ENCODE data around the gene PITPNM3.
A peak's percentile ranks its signal among the peaks of the same experiment; 100 is the strongest.
"Not testable (repeated sequence)": the region's sequence is repeated elsewhere in the genome, so short reads cannot be mapped to it uniquely, and the experiment has no call there.

PITPNM3 gene

GRCh38 chr17:6574687-6575595 lies 18.6 kb upstream of the PITPNM3 start:
- DNase-seq (ENCODE audit: low read depth): peak; percentile 65
- H3K4me3 ChIP-seq (ENCODE audit: low read length): no peak overlapping the region
- peak; percentile 22 for TF ChIP-seq CTCF (conservative IDR thresholded peaks at IDR 0.05; ENCODE audit: low read length)

- TF ChIP-seq CTCF (conservative IDR thresholded peaks at IDR 0.05; ENCODE audit: low read length): no peak
- no peak for DNase-seq (ENCODE audit: low read depth)
- H3K4me3 ChIP-seq (ENCODE audit: low read length): no peak overlapping the region
These were observed 17.8 kb upstream of the PITPNM3 start for GRCh38 chr17:6573982-6574686.

- not testable (repeated sequence) for DNase-seq (ENCODE audit: low read depth)
These were observed 17.1 kb upstream of the PITPNM3 start for GRCh38 chr17:6573495-6573894.

GRCh38 chr17:6572972-6573370 lies 16.6 kb upstream of the PITPNM3 start:
- no peak for TF ChIP-seq CTCF (conservative IDR thresholded peaks at IDR 0.05; ENCODE audit: low read length)
- DNase-seq (ENCODE audit: low read depth): no peak
- no peak overlapping the region for H3K4me3 ChIP-seq (ENCODE audit: low read length)

More at GRCh38 chr17:6573495-6573894, 17.1 kb upstream of the PITPNM3 start:
- not testable (repeated sequence) for H3K4me3 ChIP-seq (ENCODE audit: low read length)

GRCh38 chr17:6571452-6571781 lies 15.1 kb upstream of the PITPNM3 start:
- no peak for TF ChIP-seq CTCF (conservative IDR thresholded peaks at IDR 0.05; ENCODE audit: low read length)
- no peak overlapping the region for H3K4me3 ChIP-seq (ENCODE audit: low read length)
- no peak for DNase-seq (ENCODE audit: low read depth)

- no peak for DNase-seq (ENCODE audit: low read depth)
- TF ChIP-seq CTCF (conservative IDR thresholded peaks at IDR 0.05; ENCODE audit: low read length): no peak
- no peak overlapping the region for H3K4me3 ChIP-seq (ENCODE audit: low read length)
These were observed 14.5 kb upstream of the PITPNM3 start for GRCh38 chr17:6570731-6571451.
